Vagina (tissue), 2 donors: Measurements from ENCODE around the gene FOXO3. TPM values are rescaled to one million over a fixed set of nuclear protein-coding genes. Genes with fewer than 3 reads are reported as not detected.

Source experiments
- DNase-seq, 2 donors: peaks; one replicate each; pipeline ENCODE4 v3.0.0-alpha.2; 2017; ENCODE audit errors: extremely low spot score in 2 of 2
- H3K27ac ChIP-seq: fragments of 200-600 bp; sonication (generic); one replicate; pipeline ENCODE4 v1.5.1; 2019
- H3K27me3 ChIP-seq: fragments of 200-600 bp; sonication (generic); one replicate; pipeline ENCODE4 v1.5.1; 2019
- H3K36me3 ChIP-seq, 2 donors: fragments of 200-600 bp; sonication (generic); one replicate each; pipeline ENCODE4 v1.5.1; 2017 to 2019
- H3K4me1 ChIP-seq: fragments of 200-600 bp; sonication (generic); one replicate; pipeline ENCODE4 v1.5.1; 2019
- H3K4me3 ChIP-seq, 2 donors: fragments of 200-600 bp; sonication (generic); 1 replicate in 1 of 2; 2 replicates in 1 of 2; pipeline ENCODE4 v1.5.1; 2016 to 2019
- H3K9me3 ChIP-seq: fragments of 200-600 bp; sonication (generic); one replicate; pipeline ENCODE4 v1.5.1; 2019
- CTCF ChIP-seq, 3 experiments: fragments of 450-650 bp in 2 of 3; fragments of 200-600 bp in 1 of 3; sonication (generic) in 1 of 3; IDR thresholded peaks; one replicate each; pipeline ENCODE4 v1.5.1; 2017 to 2019; ENCODE audit warnings: antibody characterized with exemption in 3 of 3, mild to moderate bottlenecking in 2 of 3, moderate library complexity in 2 of 3
- POLR2A ChIP-seq, 2 donors: fragments of 450-650 bp; IDR thresholded peaks; one replicate each; pipeline ENCODE4 v1.6.1; 2017; ENCODE audit warnings: antibody characterized with exemption in 2 of 2, mild to moderate bottlenecking in 2 of 2, moderate library complexity in 2 of 2
- POLR2AphosphoS5 ChIP-seq, 2 donors: sonication (generic); formaldehyde crosslinking; IDR thresholded peaks; one replicate each; pipeline ENCODE4 v1.9.0; 2017; ENCODE audit warnings: antibody characterized with exemption in 2 of 2, mild to moderate bottlenecking in 2 of 2, low read depth in 1 of 2; ENCODE audit not compliant: insufficient read depth in 1 of 2
- intact Hi-C: fragments of 100-400 bp; cut with DNase I; formaldehyde crosslinking; loops from one replicate; pipeline ENCODE4 v1.15.1; 2023
- total RNA-seq: library from RNA; depleted of rRNA; stranded (reverse); fragments of >200 nt; gene quantifications from one replicate; pipeline ENCODE4 v1.2.3, GENCODE V29; 2016

FOXO3 gene
- total RNA-seq, 1 donor from 2014 or later, result 110 TPM

GRCh38 chr6:108716801-108717791 is 156.4 kb downstream of the FOXO3 start:
- H3K4me1 ChIP-seq, result peaks cover 26% of the 10 kb centered on the region
- TF ChIP-seq POLR2AphosphoS5 (IDR thresholded peaks at IDR 0.05; ENCODE audit: insufficient read depth in 1 of 2, low read depth in 1 of 2) (no peak), POLR2A (IDR thresholded peaks at IDR 0.05) (no peak), CTCF (IDR thresholded peaks at IDR 0.05) (no peak)
- no peaks in the 10 kb centered on the region for H3K9me3 ChIP-seq
- no peak for DNase-seq
- H3K27ac ChIP-seq, result no peak overlapping the region
- no peak overlapping the region for H3K4me3 ChIP-seq
- intact Hi-C loops, result no loop called here
- no peaks in the 10 kb centered on the region for H3K36me3 ChIP-seq
- H3K27me3 ChIP-seq, result no peaks in the 10 kb centered on the region

DNA sequence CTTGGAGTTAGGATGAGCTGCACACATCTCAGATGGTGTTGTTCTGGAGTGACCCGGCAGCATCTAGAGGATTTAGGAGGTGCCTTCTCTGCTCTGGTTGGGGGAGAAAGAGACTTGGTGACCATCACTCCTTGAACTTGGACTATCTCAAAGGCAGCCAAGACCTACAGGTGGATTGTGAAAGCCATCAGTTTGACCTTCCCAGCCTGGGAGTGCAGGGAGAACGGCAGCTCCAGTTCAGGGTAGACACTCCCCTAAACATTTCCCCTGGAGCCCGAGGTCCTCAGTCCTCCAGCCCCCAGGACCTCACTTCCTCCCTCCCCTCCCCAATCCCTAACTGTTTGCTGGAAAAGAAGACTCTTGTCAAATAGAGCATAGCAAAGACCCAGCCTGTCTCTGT is 158.8 kb downstream of the FOXO3 start:
- DNase-seq, result no peak

GRCh38 chr6:108720827-108721226 is 160.1 kb downstream of the FOXO3 start:
- Histone ChIP-seq H3K27ac (no peak overlapping the region), H3K9me3 (no peaks in the 10 kb centered on the region), H3K27me3 (no peaks in the 10 kb centered on the region), H3K4me1 (no peaks in the 10 kb centered on the region), H3K36me3 (no peaks in the 10 kb centered on the region), H3K4me3 (no peak overlapping the region)
- intact Hi-C loops, result no loop called here
- TF ChIP-seq POLR2AphosphoS5 (IDR thresholded peaks at IDR 0.05; ENCODE audit: insufficient read depth in 1 of 2, low read depth in 1 of 2) (no peak), CTCF (IDR thresholded peaks at IDR 0.05) (no peak), POLR2A (IDR thresholded peaks at IDR 0.05) (no peak)
- no peak for DNase-seq

More for the DNA sequence above, 158.8 kb downstream of the FOXO3 start:
- H3K27ac ChIP-seq, result no peak overlapping the region
- TF ChIP-seq POLR2AphosphoS5 (IDR thresholded peaks at IDR 0.05; ENCODE audit: insufficient read depth in 1 of 2, low read depth in 1 of 2) (no peak), CTCF (IDR thresholded peaks at IDR 0.05) (no peak), POLR2A (IDR thresholded peaks at IDR 0.05) (no peak)
- H3K4me1 ChIP-seq, result peaks cover 2% of the 10 kb centered on the region
- no peaks in the 10 kb centered on the region for H3K36me3 ChIP-seq
- intact Hi-C loops, result no loop called here
- no peaks in the 10 kb centered on the region for H3K9me3 ChIP-seq
- no peaks in the 10 kb centered on the region for H3K27me3 ChIP-seq
- H3K4me3 ChIP-seq, result no peak overlapping the region

DNA sequence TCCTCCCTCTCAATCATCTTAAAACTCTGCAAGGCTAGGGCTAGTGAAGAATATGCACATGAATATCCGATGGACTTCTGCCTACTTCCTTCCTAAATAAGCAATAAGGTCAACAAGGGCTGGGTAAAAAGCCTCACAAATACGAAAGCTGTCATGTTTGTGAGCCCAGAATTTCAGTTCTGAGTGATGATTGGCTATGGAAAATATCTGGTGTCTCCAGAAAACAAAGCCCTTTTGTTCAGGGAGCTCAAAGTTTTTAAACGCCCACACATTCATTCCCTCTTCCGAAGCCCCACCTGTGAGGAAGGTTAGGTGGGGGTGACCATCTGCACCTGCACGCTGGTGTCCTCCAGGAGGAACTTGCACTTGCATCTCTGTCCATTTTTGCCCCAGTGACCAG is 160.6 kb downstream of the FOXO3 start:
- Histone ChIP-seq H3K27me3 (no peaks in the 10 kb centered on the region), H3K9me3 (no peaks in the 10 kb centered on the region), H3K4me1 (no peaks in the 10 kb centered on the region), H3K36me3 (no peaks in the 10 kb centered on the region), H3K4me3 (no peak overlapping the region), H3K27ac (no peak overlapping the region)
- intact Hi-C loops, result no loop called here
- TF ChIP-seq CTCF (IDR thresholded peaks at IDR 0.05), result no peak
- no peak for TF ChIP-seq POLR2A (IDR thresholded peaks at IDR 0.05)
- TF ChIP-seq POLR2AphosphoS5 (IDR thresholded peaks at IDR 0.05; ENCODE audit: insufficient read depth in 1 of 2, low read depth in 1 of 2), result no peak
- no peak for DNase-seq

DNA sequence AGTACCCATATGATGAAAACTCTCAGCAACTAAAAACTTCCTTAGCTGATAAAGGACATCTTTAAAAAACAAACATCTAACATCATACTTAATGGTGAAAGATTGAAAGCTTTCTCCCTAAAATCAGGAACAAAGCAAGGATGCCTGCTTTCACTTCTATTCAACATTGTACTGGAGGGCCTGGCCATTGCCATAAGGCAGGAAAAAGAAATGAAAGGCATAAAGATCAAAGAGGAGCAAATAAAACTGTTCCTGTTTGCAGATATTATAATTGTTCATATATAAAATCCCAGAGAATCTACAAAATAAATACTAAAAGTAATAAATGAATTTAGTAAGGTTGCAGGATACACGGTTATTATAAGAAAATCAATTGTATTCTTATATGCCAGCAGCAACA is 162.9 kb downstream of the FOXO3 start:
- no peak for DNase-seq
- Histone ChIP-seq H3K36me3 (no peaks in the 10 kb centered on the region), H3K27me3 (no peaks in the 10 kb centered on the region), H3K9me3 (no peaks in the 10 kb centered on the region), H3K4me1 (no peaks in the 10 kb centered on the region), H3K27ac (no peak overlapping the region), H3K4me3 (no peak overlapping the region)
- no peak for TF ChIP-seq POLR2AphosphoS5 (IDR thresholded peaks at IDR 0.05; ENCODE audit: insufficient read depth in 1 of 2, low read depth in 1 of 2)
- no peak for TF ChIP-seq CTCF (IDR thresholded peaks at IDR 0.05)
- no peak for TF ChIP-seq POLR2A (IDR thresholded peaks at IDR 0.05)
- intact Hi-C loops, result no loop called here
